HTR-8/SVneo (cell line): ENCODE data around the gene TMEM109.
"Not testable (repeated sequence)": the region's sequence is repeated elsewhere in the genome, so short reads cannot be mapped to it uniquely, and the experiment has no call there.

Source experiments
- DNase-seq: peaks from one replicate; pipeline ENCODE4 v3.0.0; 2011; ENCODE audit warnings: low spot score, mixed read lengths; ENCODE audit not compliant: insufficient read length
- FAIRE-seq: peaks from 2 replicates; lab custom pipeline; 2011; peaks lifted over from hg19 to GRCh38; lab: Jason Lieb, UNC

TMEM109 gene

GRCh38 chr11:60908803-60909202, 5.2 kb upstream of the TMEM109 start:
- DNase-seq, result no peak

GRCh38 chr11:60909680-60910280, 4.2 kb upstream of the TMEM109 start:
- DNase-seq, FAIRE-seq: not testable (repeated sequence)

More at GRCh38 chr11:60908803-60909202, 5.2 kb upstream of the TMEM109 start:
- no peak for FAIRE-seq

- no peak for DNase-seq
- FAIRE-seq, result no peak
These were observed 3.7 kb upstream of the TMEM109 start for GRCh38 chr11:60910281-60910687.

GRCh38 chr11:60910711-60911380, 3.1 kb upstream of the TMEM109 start:
- no peak for DNase-seq
- no peak for FAIRE-seq

- no peak for FAIRE-seq
- no peak for DNase-seq
These were observed 1.6 kb upstream of the TMEM109 start for GRCh38 chr11:60912223-60912850.

- DNase-seq (no peak), FAIRE-seq (no peak)
These were observed 968 bp upstream of the TMEM109 start for GRCh38 chr11:60912851-60913528.

GRCh38 chr11:60914633-60915247, 782 bp downstream of the TMEM109 start:
- DNase-seq (no peak), FAIRE-seq (no peak)

GRCh38 chr11:60915248-60915914, 1.4 kb downstream of the TMEM109 start:
- DNase-seq, result no peak
- FAIRE-seq, result no peak

- FAIRE-seq (no peak), DNase-seq (no peak)
These were observed 2.8 kb downstream of the TMEM109 start for GRCh38 chr11:60916669-60917206.

GRCh38 chr11:60917267-60917666, 3.3 kb downstream of the TMEM109 start:
- no peak for DNase-seq
- no peak for FAIRE-seq

GRCh38 chr11:60918251-60918938, 4.4 kb downstream of the TMEM109 start:
- DNase-seq (no peak), FAIRE-seq (no peak)

GRCh38 chr11:60918939-60919265, 4.9 kb downstream of the TMEM109 start:
- no peak for DNase-seq
- no peak for FAIRE-seq

- DNase-seq (no peak), FAIRE-seq (no peak)
These were observed 5.4 kb downstream of the TMEM109 start for GRCh38 chr11:60919320-60919719.

GRCh38 chr11:60919956-60920355, 6.0 kb downstream of the TMEM109 start:
- DNase-seq, result no peak
- no peak for FAIRE-seq

GRCh38 chr11:60921259-60921658, 7.3 kb downstream of the TMEM109 start:
- DNase-seq (no peak), FAIRE-seq (no peak)

GRCh38 chr11:60921777-60922335, 7.9 kb downstream of the TMEM109 start:
- FAIRE-seq, result no peak

GRCh38 chr11:60922906-60923305, 8.9 kb downstream of the TMEM109 start:
- FAIRE-seq, result no peak
- no peak for DNase-seq

More at GRCh38 chr11:60921777-60922335, 7.9 kb downstream of the TMEM109 start:
- DNase-seq, result no peak

GRCh38 chr11:60923326-60923725, 9.4 kb downstream of the TMEM109 start:
- no peak for DNase-seq
- no peak for FAIRE-seq

GRCh38 chr11:60923800-60924109, 9.8 kb downstream of the TMEM109 start:
- no peak for FAIRE-seq
- no peak for DNase-seq
